ENCODE data around the gene CERS6. TPM values are rescaled to one million over a fixed set of nuclear protein-coding genes. Genes with fewer than 3 reads are reported as not detected.
"Not testable (repeated sequence)": the region's sequence is repeated elsewhere in the genome, so short reads cannot be mapped to it uniquely, and the experiment has no call there.

The CERS6 gene
- total RNA-seq, 4 donors from 2014 or later = 35.7 to 60.6 (median 39.2) TPM

- H3K27ac ChIP-seq = no peak overlapping the region
- H3K27me3 ChIP-seq = no peaks in the 10 kb centered on the region
- H3K9me3 ChIP-seq = no peaks in the 10 kb centered on the region
- H3K4me1 ChIP-seq = no peaks in the 10 kb centered on the region
- 32 to 50% methylated on average over 4 of the region's 4 CpGs for WGBS, 2 donors
- DNase-seq = no peak
- no peak overlapping the region for H3K4me3 ChIP-seq (replicated peaks in 1 of 3)
- intact Hi-C loops (cut with DNase I) = no loop called here
- no peaks in the 10 kb centered on the region for H3K36me3 ChIP-seq
- TF ChIP-seq POLR2A (IDR thresholded peaks at IDR 0.05) (no peak), CTCF (IDR thresholded peaks at IDR 0.05) (no peak)
These were observed 43.4 kb downstream of the CERS6 start for GRCh38 chr2:168499500-168499899.

- no peak overlapping the region for H3K27ac ChIP-seq
- no peaks in the 10 kb centered on the region for H3K36me3 ChIP-seq
- no peaks in the 10 kb centered on the region for H3K9me3 ChIP-seq
- H3K4me1 ChIP-seq = peaks cover 0 to 2% of the 10 kb centered on the region in 2 donors
- no peak for DNase-seq
- intact Hi-C loops (cut with DNase I) = no loop called here
- no peak for TF ChIP-seq CTCF (IDR thresholded peaks at IDR 0.05)
- no peak for TF ChIP-seq POLR2A (IDR thresholded peaks at IDR 0.05)
- no peaks in the 10 kb centered on the region for H3K27me3 ChIP-seq
- no peak overlapping the region for H3K4me3 ChIP-seq (replicated peaks in 1 of 3)
These were observed 44.4 kb downstream of the CERS6 start for GRCh38 chr2:168500516-168500915.

GRCh38 chr2:168501466-168502065 is 45.5 kb downstream of the CERS6 start:
- no peaks in the 10 kb centered on the region for H3K9me3 ChIP-seq
- DNase-seq = no peak
- no peaks in the 10 kb centered on the region for H3K27me3 ChIP-seq
- no peaks in the 10 kb centered on the region for H3K36me3 ChIP-seq
- 89 to 98% methylated on average over 4 of the region's 4 CpGs for WGBS, 2 donors
- peaks cover 0 to 4% of the 10 kb centered on the region in 2 donors for H3K4me1 ChIP-seq
- no peak overlapping the region for H3K27ac ChIP-seq
- intact Hi-C loops (cut with DNase I) = no loop called here
- TF ChIP-seq POLR2A (IDR thresholded peaks at IDR 0.05) (no peak), CTCF (IDR thresholded peaks at IDR 0.05) (no peak)
- H3K4me3 ChIP-seq (replicated peaks in 1 of 3) = no peak overlapping the region

- H3K36me3 ChIP-seq; H3K9me3 ChIP-seq; DNase-seq; H3K4me3 ChIP-seq (replicated peaks in 1 of 3); H3K27me3 ChIP-seq; H3K27ac ChIP-seq; intact Hi-C loops (cut with DNase I); H3K4me1 ChIP-seq: not testable (repeated sequence)
- 98 to 100% methylated on average over 2 of the region's 2 CpGs for WGBS, 2 donors
These were observed 46.8 kb downstream of the CERS6 start for GRCh38 chr2:168502852-168503251.

- H3K4me1 ChIP-seq = peaks cover 0 to 4% of the 10 kb centered on the region in 2 donors
- H3K4me3 ChIP-seq (replicated peaks in 1 of 3) = no peak overlapping the region
- no peaks in the 10 kb centered on the region for H3K9me3 ChIP-seq
- no peaks in the 10 kb centered on the region for H3K27me3 ChIP-seq
- no peak overlapping the region for H3K27ac ChIP-seq
- intact Hi-C loops (cut with DNase I) = no loop called here
- H3K36me3 ChIP-seq = no peaks in the 10 kb centered on the region
- DNase-seq = no peak
- TF ChIP-seq POLR2A (IDR thresholded peaks at IDR 0.05) (no peak), CTCF (IDR thresholded peaks at IDR 0.05) (no peak)
- WGBS, 2 donors = 91 to 95% methylated on average over 3 of the region's 3 CpGs
These were observed 47.8 kb downstream of the CERS6 start for GRCh38 chr2:168503901-168504300.

GRCh38 chr2:168504323-168504722 is 48.3 kb downstream of the CERS6 start:
- no peaks in the 10 kb centered on the region for H3K36me3 ChIP-seq
- H3K4me3 ChIP-seq (replicated peaks in 1 of 3) = no peak overlapping the region
- no peaks in the 10 kb centered on the region for H3K27me3 ChIP-seq
- no peaks in the 10 kb centered on the region for H3K9me3 ChIP-seq
- no peak for DNase-seq
- intact Hi-C loops (cut with DNase I) = no loop called here
- TF ChIP-seq CTCF (IDR thresholded peaks at IDR 0.05) (no peak), POLR2A (IDR thresholded peaks at IDR 0.05) (no peak)
- no peak overlapping the region for H3K27ac ChIP-seq
- WGBS, 2 donors = 92 to 93% methylated on average over 2 of the region's 2 CpGs
- peaks cover 0 to 4% of the 10 kb centered on the region in 2 donors for H3K4me1 ChIP-seq

Measured in thyroid gland (tissue), 4 donors.